CD14-positive monocyte (primary cell): Measurements from ENCODE around the gene STK32B. TPM values are rescaled to one million over a fixed set of nuclear protein-coding genes. Genes with fewer than 3 reads are reported as not detected.

Source experiments
- DNase-seq, 3 donors: peaks; one replicate each; pipeline ENCODE4 v3.0.0-alpha.2; 2011 to 2022
- H2AFZ ChIP-seq: 2 replicates; pipeline ENCODE4 v1.6.0; 2012; ENCODE audit warnings: mild to moderate bottlenecking, low read depth, low read length, inconsistent platforms; ENCODE audit not compliant: insufficient read depth, poor library complexity, severe bottlenecking
- H3K27ac ChIP-seq, 2 donors: 1 replicate in 1 of 2; 2 replicates in 1 of 2; pipeline ENCODE4 v1.5.1; 2012 to 2013; ENCODE audit warnings: low read length in 2 of 2, control low read depth in 1 of 2, inconsistent platforms in 1 of 2, low read depth in 1 of 2, mild to moderate bottlenecking in 1 of 2
- H3K27me3 ChIP-seq, 2 donors: one replicate each; pipeline versions ENCODE4 v1.6.0 to v1.6.1; 2011 to 2013; ENCODE audit warnings: low read length in 2 of 2; ENCODE audit not compliant: control insufficient read depth in 2 of 2, insufficient read depth in 2 of 2
- H3K36me3 ChIP-seq, 2 donors: replicated peaks in 1 of 2; 1 replicate in 1 of 2; 2 replicates in 1 of 2; pipeline versions ENCODE4 v1.5.1 to v1.6.1; 2012 to 2013; ENCODE audit warnings: low read length in 2 of 2, control low read depth in 1 of 2, inconsistent platforms in 1 of 2, mild to moderate bottlenecking in 1 of 2; ENCODE audit not compliant: insufficient read depth in 2 of 2, control insufficient read depth in 1 of 2
- H3K4me1 ChIP-seq, 2 donors: 1 replicate in 1 of 2; 2 replicates in 1 of 2; pipeline versions ENCODE4 v1.5.1 to v1.6.1; 2012 to 2013; ENCODE audit warnings: low read length in 2 of 2, control low read depth in 1 of 2, inconsistent platforms in 1 of 2, mild to moderate bottlenecking in 1 of 2, moderate library complexity in 1 of 2; ENCODE audit not compliant: insufficient read depth in 2 of 2, control insufficient read depth in 1 of 2
- H3K4me2 ChIP-seq: replicated peaks from 2 replicates; pipeline ENCODE3; 2012; ENCODE audit warnings: low read length, moderate library complexity, mild to moderate bottlenecking; ENCODE audit not compliant: poor library complexity, severe bottlenecking; ENCODE audit errors: extremely low read depth
- H3K4me3 ChIP-seq, 3 experiments: fragments of 200-600 bp in 1 of 3; sonication (generic) in 1 of 3; replicated peaks in 1 of 3; 1 replicate in 2 of 3; 2 replicates in 1 of 3; pipeline ENCODE4 v1.5.1; 2011 to 2013; ENCODE audit warnings: low read length in 3 of 3, mild to moderate bottlenecking in 3 of 3, control low read depth in 2 of 3, low read depth in 2 of 3, inconsistent platforms in 1 of 3, moderate library complexity in 1 of 3
- H3K79me2 ChIP-seq: 2 replicates; pipeline ENCODE4 v1.6.0; 2012; ENCODE audit warnings: mild to moderate bottlenecking, control low read depth, inconsistent platforms, low read length, moderate library complexity; ENCODE audit not compliant: insufficient read depth
- H3K9ac ChIP-seq: 2 replicates; pipeline ENCODE4 v1.6.0; 2017; ENCODE audit warnings: low read length, mild to moderate bottlenecking; ENCODE audit not compliant: insufficient read depth, poor library complexity, severe bottlenecking
- H3K9me3 ChIP-seq, 2 donors: replicated peaks in 1 of 2; 1 replicate in 1 of 2; 2 replicates in 1 of 2; pipeline versions ENCODE4 v1.5.1 to v1.6.1; 2012 to 2013; ENCODE audit warnings: low read length in 2 of 2, control low read depth in 1 of 2; ENCODE audit not compliant: control insufficient read depth in 1 of 2, insufficient read depth in 1 of 2
- H4K20me1 ChIP-seq: 2 replicates; pipeline ENCODE4 v1.6.0; 2012; ENCODE audit warnings: mild to moderate bottlenecking, low read length, control low read depth, moderate library complexity; ENCODE audit not compliant: insufficient read depth
- H3K27ac Mint-ChIP-seq, 7 donors: one replicate each; pipeline ENCODE4 v1.8.0; 2020; ENCODE audit warnings: mild to moderate bottlenecking in 7 of 7, mixed read lengths in 7 of 7, moderate library complexity in 6 of 7, inconsistent platforms in 2 of 7
- H3K27me3 Mint-ChIP-seq, 3 donors: one replicate each; pipeline ENCODE4 v1.8.0; 2021 to 2022; ENCODE audit warnings: low read depth in 3 of 3, mild to moderate bottlenecking in 3 of 3, mixed read lengths in 3 of 3, moderate library complexity in 3 of 3, inconsistent platforms in 1 of 3
- H3K36me3 Mint-ChIP-seq, 2 donors: one replicate each; pipeline ENCODE4 v1.8.0; 2020; ENCODE audit warnings: mixed read lengths in 2 of 2, inconsistent platforms in 1 of 2, mild to moderate bottlenecking in 1 of 2
- H3K4me1 Mint-ChIP-seq: one replicate; pipeline ENCODE4 v1.8.0; 2020; ENCODE audit warnings: mild to moderate bottlenecking, mixed read lengths
- H3K4me3 Mint-ChIP-seq, 2 donors: one replicate each; pipeline ENCODE4 v1.8.0; 2020; ENCODE audit warnings: mild to moderate bottlenecking in 2 of 2, mixed read lengths in 2 of 2, moderate library complexity in 1 of 2
- H3K9me3 Mint-ChIP-seq, 7 donors: one replicate each; pipeline ENCODE4 v1.8.0; 2020 to 2022; ENCODE audit warnings: mixed read lengths in 7 of 7, mild to moderate bottlenecking in 6 of 7, moderate library complexity in 6 of 7, inconsistent platforms in 2 of 7
- CTCF ChIP-seq: fragments of 200-600 bp; IDR thresholded peaks from one replicate; pipeline ENCODE4 v1.8.0; 2022; ENCODE audit warnings: antibody characterized with exemption, mild to moderate bottlenecking
- WGBS: methylation state at CpG from one replicate; pipeline ENCODE4 v1.1.5; 2013; ENCODE audit warnings: missing lambda C conversion rate; ENCODE audit not compliant: insufficient coverage; 5-methylcytosine and 5-hydroxymethylcytosine counted together
- intact Hi-C, 2 donors: fragments of 100-400 bp; cut with micrococcal nuclease; formaldehyde crosslinking; loops; one replicate each; pipeline versions ENCODE4 v1.15.0 to v1.15.1; 2023
- polyA plus RNA-seq, 3 donors: library from polyadenylated mRNA; depleted of rRNA in 1 of 3; unstranded in 2 of 3; stranded (reverse) in 1 of 3; fragments of 300-500 nt in 2 of 3; fragments of >200 nt in 1 of 3; fragmentation: Illumina TruSeq in 2 of 3; gene quantifications; 1 replicate in 2 of 3; 2 replicates in 1 of 3; pipeline ENCODE4 v1.2.3, GENCODE V29; 2012 to 2021

The STK32B gene
- polyA plus RNA-seq, 3 donors: 0.61 to 1.7 (median 0.75) TPM

GRCh38 chr4:5386921-5387320 lies 335.6 kb downstream of the STK32B start:
- no peaks in the 10 kb centered on the region for H3K4me1 Mint-ChIP-seq
- 97% methylated on average over 14 of the region's 14 CpGs for WGBS
- H3K4me3 ChIP-seq: no peak overlapping the region
- intact Hi-C loops: no loop called here
- H3K27me3 Mint-ChIP-seq: peaks cover 0 to 2% (median 2%) of the 10 kb centered on the region in 3 donors
- no peak overlapping the region for H3K27ac Mint-ChIP-seq
- no peak for DNase-seq
- no peaks in the 10 kb centered on the region for H3K79me2 ChIP-seq
- peaks cover 0 to 2% (median 0%) of the 10 kb centered on the region in 7 donors for H3K9me3 Mint-ChIP-seq
- no peaks in the 10 kb centered on the region for H3K4me1 ChIP-seq
- no peak for TF ChIP-seq CTCF
- H2AFZ ChIP-seq: no peak overlapping the region
- H3K4me3 Mint-ChIP-seq: no peak overlapping the region
- H3K36me3 Mint-ChIP-seq: no peaks in the 10 kb centered on the region
- no peak overlapping the region for H3K27ac ChIP-seq
- no peaks in the 10 kb centered on the region for H3K36me3 ChIP-seq
- no peaks in the 10 kb centered on the region for H3K9me3 ChIP-seq
- H3K27me3 ChIP-seq: no peaks in the 10 kb centered on the region
- no peak overlapping the region for H3K4me2 ChIP-seq
- H3K9ac ChIP-seq: no peak overlapping the region
- H4K20me1 ChIP-seq: no peaks in the 10 kb centered on the region

DNA sequence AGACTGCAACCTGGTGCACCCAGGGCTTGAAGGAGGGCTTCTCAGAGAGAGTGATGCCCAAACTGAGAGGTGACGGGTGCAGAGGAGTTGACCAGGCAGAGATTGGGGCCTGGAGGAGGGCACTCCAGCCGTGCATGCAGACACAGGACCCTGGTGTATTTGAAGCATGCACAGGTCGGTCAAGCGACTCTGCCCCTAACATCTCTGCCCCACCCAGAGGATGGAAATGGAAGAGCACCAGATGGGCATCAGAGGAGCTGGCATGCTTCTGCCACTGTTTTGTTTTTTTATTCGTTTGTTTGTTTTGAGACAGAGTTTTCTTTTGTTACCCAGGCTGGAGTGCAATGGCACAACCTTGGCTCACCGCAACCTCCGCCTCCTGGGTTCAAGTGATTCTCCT lies 336.2 kb downstream of the STK32B start:
- Histone ChIP-seq H4K20me1 (no peaks in the 10 kb centered on the region), H3K36me3 (no peaks in the 10 kb centered on the region), H3K27ac (no peak overlapping the region), H3K79me2 (no peaks in the 10 kb centered on the region), H3K9me3 (no peaks in the 10 kb centered on the region), H3K4me3 (no peak overlapping the region), H3K27me3 (no peaks in the 10 kb centered on the region), H3K4me1 (no peaks in the 10 kb centered on the region), H3K9ac (no peak overlapping the region), H2AFZ (no peak overlapping the region), H3K4me2 (no peak overlapping the region)
- WGBS: 79% methylated on average over 5 of the region's 7 CpGs
- intact Hi-C loops: no loop called here
- Mint-ChIP-seq H3K27ac (no peak overlapping the region), H3K27me3 (peaks cover 0 to 2% (median 2%) of the 10 kb centered on the region in 3 donors), H3K9me3 (peaks cover 0 to 2% (median 0%) of the 10 kb centered on the region in 7 donors), H3K4me3 (no peak overlapping the region), H3K36me3 (no peaks in the 10 kb centered on the region), H3K4me1 (no peaks in the 10 kb centered on the region)
- TF ChIP-seq CTCF: no peak
- no peak for DNase-seq
